ENCODE results near the gene ALDH1A3.

DNA sequence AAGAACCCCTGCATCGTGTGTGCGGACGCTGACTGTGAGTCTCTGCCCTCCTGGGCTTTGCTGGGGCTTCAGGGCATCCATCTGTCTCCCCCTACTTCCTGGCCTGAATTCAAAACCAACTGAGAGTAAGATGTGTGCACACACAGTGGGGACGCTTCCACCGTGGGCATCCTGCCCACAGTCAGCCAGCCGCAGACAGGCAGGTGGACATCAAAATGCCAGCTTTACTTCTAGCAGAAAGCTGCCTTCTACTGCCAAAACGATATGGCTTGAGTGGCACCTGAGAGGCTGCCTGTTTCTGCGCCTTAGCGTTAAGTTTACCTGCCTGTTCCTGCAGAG, 18.5 kb downstream of the ALDH1A3 start:
- TF ChIP-seq, protein P1, sequence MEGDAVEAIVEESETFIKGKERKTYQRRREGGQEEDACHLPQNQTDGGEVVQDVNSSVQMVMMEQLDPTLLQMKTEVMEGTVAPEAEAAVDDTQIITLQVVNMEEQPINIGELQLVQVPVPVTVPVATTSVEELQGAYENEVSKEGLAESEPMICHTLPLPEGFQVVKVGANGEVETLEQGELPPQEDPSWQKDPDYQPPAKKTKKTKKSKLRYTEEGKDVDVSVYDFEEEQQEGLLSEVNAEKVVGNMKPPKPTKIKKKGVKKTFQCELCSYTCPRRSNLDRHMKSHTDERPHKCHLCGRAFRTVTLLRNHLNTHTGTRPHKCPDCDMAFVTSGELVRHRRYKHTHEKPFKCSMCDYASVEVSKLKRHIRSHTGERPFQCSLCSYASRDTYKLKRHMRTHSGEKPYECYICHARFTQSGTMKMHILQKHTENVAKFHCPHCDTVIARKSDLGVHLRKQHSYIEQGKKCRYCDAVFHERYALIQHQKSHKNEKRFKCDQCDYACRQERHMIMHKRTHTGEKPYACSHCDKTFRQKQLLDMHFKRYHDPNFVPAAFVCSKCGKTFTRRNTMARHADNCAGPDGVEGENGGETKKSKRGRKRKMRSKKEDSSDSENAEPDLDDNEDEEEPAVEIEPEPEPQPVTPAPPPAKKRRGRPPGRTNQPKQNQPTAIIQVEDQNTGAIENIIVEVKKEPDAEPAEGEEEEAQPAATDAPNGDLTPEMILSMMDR (conservative IDR thresholded peaks at IDR 0.05 in 1 of 2, IDR thresholded peaks at IDR 0.05 in 1 of 2; ENCODE audit: extremely low read depth in 1 of 2, insufficient read depth in 1 of 2, low read depth in 1 of 2, low read length in 2 of 2): no peak
- no peak for TF ChIP-seq EZH2 (IDR thresholded peaks at IDR 0.05; ENCODE audit: borderline replicate concordance, low read length)
